ENCODE data around the gene DHRS4L2. TPM values are rescaled to one million over a fixed set of nuclear protein-coding genes. Genes with fewer than 3 reads are reported as not detected.
A peak's percentile ranks its signal among the peaks of the same experiment; 100 is the strongest.
"Not testable (repeated sequence)": the region's sequence is repeated elsewhere in the genome, so short reads cannot be mapped to it uniquely, and the experiment has no call there.

The DHRS4L2 gene
- total and polyA plus RNA-seq, 2 of the 4 experiments (the other 2 are of a cell fraction), result 11.1 to 19.6 TPM

- CTCF ChIA-PET, result not testable (repeated sequence)
Measured at GRCh38 chr14:23969130-23969480, 19.6 kb upstream of the DHRS4L2 start.

GRCh38 chr14:23969481-23970282 lies 19.0 kb upstream of the DHRS4L2 start:
- H3K79me1 ChIP-seq (ENCODE audit: low read depth in 1 of 2, low read length in 2 of 2); H3K18ac ChIP-seq (ENCODE audit: low read depth, low read length); CTCF ChIA-PET; H3K23ac ChIP-seq (ENCODE audit: low read depth, low read length); H3K4me1 ChIP-seq (ENCODE audit: control insufficient read depth, insufficient read depth, low read length); dilution Hi-C loops (cut with HindIII; ENCODE audit: low sequenced_read_pairs, unreplicated experiment); DNase-seq; intact Hi-C loops (cut with micrococcal nuclease); H3K14ac ChIP-seq (replicated peaks; ENCODE audit: low read depth, low read length); H2AK5ac ChIP-seq (ENCODE audit: low read depth, low read length); H2BK120ac ChIP-seq (ENCODE audit: low read depth, low read length); H2AK9ac ChIP-seq (replicated peaks; ENCODE audit: low read depth, low read length, poor library complexity); H2BK5ac ChIP-seq (ENCODE audit: low read depth, low read length, poor library complexity, severe bottlenecking); H3K56ac ChIP-seq (ENCODE audit: extremely low read depth, insufficient read depth, low read length); H3K4ac ChIP-seq (ENCODE audit: low read depth, low read length); H2BK20ac ChIP-seq (ENCODE audit: low read depth, low read length); H4K20me1 ChIP-seq (ENCODE audit: insufficient read depth, low read length); H3K36me3 ChIP-seq (ENCODE audit: control insufficient read depth, insufficient read depth, low read length); H3K9me1 ChIP-seq (ENCODE audit: insufficient read depth, low read length); H4K91ac ChIP-seq (ENCODE audit: insufficient read depth, low read depth, low read length); H3K27me3 ChIP-seq (ENCODE audit: control insufficient read depth, insufficient read depth, low read length); H4K8ac ChIP-seq (ENCODE audit: low read depth in 2 of 2, low read length in 2 of 2); H2BK15ac ChIP-seq (ENCODE audit: low read depth, low read length); POLR2A ChIA-PET (ENCODE audit: unreplicated experiment); H3K9me3 ChIP-seq (ENCODE audit: control insufficient read depth, insufficient read depth, low read length); BruUV-seq (replicated peaks): not testable (repeated sequence)
- peak; percentile 97 for ATAC-seq (ENCODE audit: low read depth)
- peak overlapping the region; percentile 74; the same call in 1 of the 2 replicates for H4K5ac ChIP-seq (ENCODE audit: low read depth, low read length)
- H3K4me2 ChIP-seq (ENCODE audit: low read depth, low read length), result peak overlapping the region; percentile 91
- peak overlapping the region; percentile 78 for H2AFZ ChIP-seq (replicated peaks; ENCODE audit: low read length, poor library complexity)
- peak overlapping the region; percentile 56 for H3K9ac ChIP-seq (ENCODE audit: low read depth, low read length)
- H3K4me3 ChIP-seq (ENCODE audit: insufficient read depth, low read depth, low read length), result peak overlapping the region; percentile 55
- no CpG with 5 or more reads among the region's 61 CpGs for WGBS, 2 experiments (ENCODE audit: extremely low coverage in 2 of 2, insufficient read length in 1 of 2)
- in situ Hi-C loops (cut with MboI; ENCODE audit: low sequenced_read_pairs), result loop anchor here (10.0 kb wide), 1 partner anchor 125 kb away; the partner anchor contains the start of gene PCK2
- peak overlapping the region; percentile 67; the same call in 1 of the 2 replicates for H3K27ac ChIP-seq (ENCODE audit: insufficient read depth, low read length)

More at GRCh38 chr14:23969130-23969480, 19.6 kb upstream of the DHRS4L2 start:
- H2BK15ac ChIP-seq (ENCODE audit: low read depth, low read length); H4K91ac ChIP-seq (ENCODE audit: insufficient read depth, low read depth, low read length); H2AFZ ChIP-seq (replicated peaks; ENCODE audit: low read length, poor library complexity); intact Hi-C loops (cut with micrococcal nuclease); H4K5ac ChIP-seq (ENCODE audit: low read depth, low read length); H3K4me1 ChIP-seq (ENCODE audit: control insufficient read depth, insufficient read depth, low read length); H3K27ac ChIP-seq (ENCODE audit: insufficient read depth, low read length); H4K8ac ChIP-seq (ENCODE audit: low read depth in 2 of 2, low read length in 2 of 2); H3K9ac ChIP-seq (ENCODE audit: low read depth, low read length); H3K4ac ChIP-seq (ENCODE audit: low read depth, low read length); H2BK120ac ChIP-seq (ENCODE audit: low read depth, low read length); H3K23ac ChIP-seq (ENCODE audit: low read depth, low read length); H2AK5ac ChIP-seq (ENCODE audit: low read depth, low read length); ATAC-seq (ENCODE audit: low read depth); POLR2A ChIA-PET (ENCODE audit: unreplicated experiment); H2AK9ac ChIP-seq (replicated peaks; ENCODE audit: low read depth, low read length, poor library complexity); BruUV-seq (replicated peaks); H3K27me3 ChIP-seq (ENCODE audit: control insufficient read depth, insufficient read depth, low read length); in situ Hi-C loops (cut with MboI; ENCODE audit: low sequenced_read_pairs); H3K4me3 ChIP-seq (ENCODE audit: insufficient read depth, low read depth, low read length); H2BK5ac ChIP-seq (ENCODE audit: low read depth, low read length, poor library complexity, severe bottlenecking); H3K9me1 ChIP-seq (ENCODE audit: insufficient read depth, low read length); H3K56ac ChIP-seq (ENCODE audit: extremely low read depth, insufficient read depth, low read length); H3K14ac ChIP-seq (replicated peaks; ENCODE audit: low read depth, low read length); H2BK20ac ChIP-seq (ENCODE audit: low read depth, low read length); dilution Hi-C loops (cut with HindIII; ENCODE audit: low sequenced_read_pairs, unreplicated experiment); H3K36me3 ChIP-seq (ENCODE audit: control insufficient read depth, insufficient read depth, low read length); H3K79me1 ChIP-seq (ENCODE audit: low read depth in 1 of 2, low read length in 2 of 2); H3K9me3 ChIP-seq (ENCODE audit: control insufficient read depth, insufficient read depth, low read length); H4K20me1 ChIP-seq (ENCODE audit: insufficient read depth, low read length); H3K18ac ChIP-seq (ENCODE audit: low read depth, low read length); H3K4me2 ChIP-seq (ENCODE audit: low read depth, low read length); DNase-seq: not testable (repeated sequence)
- no CpG with 5 or more reads among the region's 9 CpGs for WGBS, 2 experiments (ENCODE audit: extremely low coverage in 2 of 2, insufficient read length in 1 of 2)
